PC-3 (cell line): ENCODE results near the gene NGF.

Experiments used
- CTCF ChIP-seq: fragments of 300-600 bp; sonication (generic); conservative IDR thresholded peaks from 2 replicates; pipeline ENCODE4 v1.5.1; 2017; ENCODE audit warnings: antibody characterized with exemption, low read depth, mild to moderate bottlenecking, low read length
- EZH2 ChIP-seq: fragments of 300-600 bp; sonication (generic); IDR thresholded peaks from one replicate; pipeline ENCODE4 v1.6.1; 2017; ENCODE audit warnings: antibody characterized with exemption, mild to moderate bottlenecking, low read length; ENCODE audit not compliant: unreplicated experiment
- EZH2phosphoT487 ChIP-seq: fragments of 300-600 bp; sonication (generic); IDR thresholded peaks from 2 replicates; pipeline ENCODE4 v1.6.1; 2018; ENCODE audit warnings: mild to moderate bottlenecking, antibody characterized with exemption, low read length, borderline replicate concordance

GRCh38 chr1:115281143-115281542, 56.9 kb downstream of the NGF start:
- TF ChIP-seq CTCF = no peak
- no peak for TF ChIP-seq EZH2phosphoT487
- TF ChIP-seq EZH2 = no peak
